Suprapubic skin (tissue), 4 donors: Measurements from ENCODE around the gene THPO.

ENCODE experiments used
- POLR2A ChIP-seq, 2 donors: fragments of 450-650 bp; IDR thresholded peaks; one replicate each; pipeline ENCODE4 v1.6.1; 2017; ENCODE audit warnings: antibody characterized with exemption in 2 of 2, mild to moderate bottlenecking in 2 of 2, moderate library complexity in 2 of 2
- POLR2AphosphoS5 ChIP-seq, 3 donors: sonication (generic); formaldehyde crosslinking; IDR thresholded peaks; one replicate each; pipeline ENCODE4 v1.6.1; 2017; ENCODE audit warnings: antibody characterized with exemption in 3 of 3
- TF ChIP-seq, protein P1 (sequence below), 2 donors: fragments of 200-600 bp in 1 of 2; fragments of 450-650 bp in 1 of 2; sonication (generic) in 1 of 2; IDR thresholded peaks; one replicate each; pipeline ENCODE4 v1.5.1; 2016 to 2019; ENCODE audit warnings: antibody characterized with exemption in 2 of 2, mild to moderate bottlenecking in 1 of 2, moderate library complexity in 1 of 2

DNA sequence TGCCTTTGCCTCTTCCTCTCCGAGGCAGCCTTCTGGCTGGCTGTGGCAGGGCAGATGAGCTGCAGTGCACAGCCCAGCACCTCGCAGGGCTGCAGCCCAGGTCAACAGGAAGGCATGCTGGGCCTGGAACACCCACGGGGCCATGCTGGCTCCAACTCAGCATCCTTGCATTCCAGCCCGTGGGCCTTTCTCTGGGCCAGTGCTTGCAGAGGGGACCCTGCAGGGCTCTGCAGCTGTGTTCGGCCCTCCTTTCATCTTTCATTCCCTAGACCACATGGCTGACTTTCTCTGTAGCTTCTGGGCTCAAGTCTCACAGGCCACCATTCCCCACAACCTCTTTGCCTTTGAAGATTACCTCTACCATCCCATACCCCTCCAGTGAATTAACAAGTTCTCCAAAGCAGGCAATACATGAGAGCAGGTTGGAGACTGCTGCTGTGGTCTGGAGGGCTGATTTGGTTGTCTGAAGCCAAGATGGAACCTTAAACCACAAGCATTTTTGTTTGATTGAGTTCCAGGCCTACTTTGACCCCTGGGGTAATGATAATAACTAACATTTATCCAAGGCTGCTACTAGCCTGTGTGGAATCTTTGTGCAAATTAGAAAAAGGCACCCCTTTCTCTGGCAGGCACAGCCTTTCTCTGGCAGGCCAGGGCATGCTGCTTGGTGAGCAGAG, 34.7 kb downstream of the THPO start:
- TF ChIP-seq POLR2A (IDR thresholded peaks at IDR 0.05) (no peak), POLR2AphosphoS5 (IDR thresholded peaks at IDR 0.05) (no peak)
- TF ChIP-seq, protein P1, sequence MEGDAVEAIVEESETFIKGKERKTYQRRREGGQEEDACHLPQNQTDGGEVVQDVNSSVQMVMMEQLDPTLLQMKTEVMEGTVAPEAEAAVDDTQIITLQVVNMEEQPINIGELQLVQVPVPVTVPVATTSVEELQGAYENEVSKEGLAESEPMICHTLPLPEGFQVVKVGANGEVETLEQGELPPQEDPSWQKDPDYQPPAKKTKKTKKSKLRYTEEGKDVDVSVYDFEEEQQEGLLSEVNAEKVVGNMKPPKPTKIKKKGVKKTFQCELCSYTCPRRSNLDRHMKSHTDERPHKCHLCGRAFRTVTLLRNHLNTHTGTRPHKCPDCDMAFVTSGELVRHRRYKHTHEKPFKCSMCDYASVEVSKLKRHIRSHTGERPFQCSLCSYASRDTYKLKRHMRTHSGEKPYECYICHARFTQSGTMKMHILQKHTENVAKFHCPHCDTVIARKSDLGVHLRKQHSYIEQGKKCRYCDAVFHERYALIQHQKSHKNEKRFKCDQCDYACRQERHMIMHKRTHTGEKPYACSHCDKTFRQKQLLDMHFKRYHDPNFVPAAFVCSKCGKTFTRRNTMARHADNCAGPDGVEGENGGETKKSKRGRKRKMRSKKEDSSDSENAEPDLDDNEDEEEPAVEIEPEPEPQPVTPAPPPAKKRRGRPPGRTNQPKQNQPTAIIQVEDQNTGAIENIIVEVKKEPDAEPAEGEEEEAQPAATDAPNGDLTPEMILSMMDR (IDR thresholded peaks at IDR 0.05) = no peak
